Mesenchymal stem cell (in vitro differentiated cells and primary cell): ENCODE data around the gene CLINT1.

Experiments used
- DNase-seq: peaks from one replicate; pipeline ENCODE4 v3.0.0-alpha.2; 2013
- H2AFZ ChIP-seq: one replicate; pipeline ENCODE4 v1.6.1; 2013; ENCODE audit warnings: low read depth, mild to moderate bottlenecking, control low read depth, inconsistent platforms, low read length, moderate library complexity
- H2AK5ac ChIP-seq: 2 replicates; pipeline ENCODE4 v1.6.1; 2013; ENCODE audit warnings: low read length, moderate library complexity, mild to moderate bottlenecking, inconsistent platforms; ENCODE audit not compliant: severe bottlenecking
- H2BK120ac ChIP-seq: one replicate; pipeline ENCODE4 v1.6.1; 2013; ENCODE audit warnings: low read depth, mild to moderate bottlenecking, inconsistent platforms, low read length, moderate library complexity
- H2BK12ac ChIP-seq, 2 experiments: one replicate each; pipeline ENCODE4 v1.6.1; 2013; ENCODE audit warnings: inconsistent platforms in 2 of 2, low read length in 2 of 2, mild to moderate bottlenecking in 2 of 2, moderate library complexity in 2 of 2, control low read depth in 1 of 2
- H2BK15ac ChIP-seq: one replicate; pipeline ENCODE4 v1.6.1; 2013; ENCODE audit warnings: mild to moderate bottlenecking, low read depth, inconsistent platforms; ENCODE audit not compliant: poor library complexity, severe bottlenecking
- H2BK5ac ChIP-seq: 2 replicates; pipeline ENCODE4 v1.6.1; 2013; ENCODE audit warnings: low read depth, mild to moderate bottlenecking, low read length, control low read depth, inconsistent platforms; ENCODE audit not compliant: poor library complexity, severe bottlenecking
- H3K14ac ChIP-seq, 2 experiments: one replicate each; pipeline ENCODE4 v1.6.1; 2013; ENCODE audit warnings: inconsistent platforms in 2 of 2, low read length in 2 of 2, control low read depth in 1 of 2, mild to moderate bottlenecking in 1 of 2, moderate library complexity in 1 of 2
- H3K18ac ChIP-seq, 2 experiments: one replicate each; pipeline ENCODE4 v1.6.1; 2013; ENCODE audit warnings: inconsistent platforms in 2 of 2, low read length in 2 of 2, control low read depth in 1 of 2, low read depth in 1 of 2, mild to moderate bottlenecking in 1 of 2
- H3K23ac ChIP-seq, 2 experiments: one replicate each; pipeline ENCODE4 v1.6.1; 2013; ENCODE audit warnings: inconsistent platforms in 2 of 2, low read length in 2 of 2, mild to moderate bottlenecking in 2 of 2, moderate library complexity in 2 of 2, control low read depth in 1 of 2
- H3K27ac ChIP-seq: 2 replicates; pipeline ENCODE4 v1.5.1; 2013; ENCODE audit warnings: mild to moderate bottlenecking, moderate library complexity, low read length, control low read depth, inconsistent platforms; ENCODE audit not compliant: poor library complexity, severe bottlenecking
- H3K27me3 ChIP-seq, 2 experiments: 2 replicates each; pipeline versions ENCODE4 v1.6.1 to v1.7.0; 2013; ENCODE audit warnings: low read length in 2 of 2, mild to moderate bottlenecking in 2 of 2, moderate library complexity in 2 of 2, control low read depth in 1 of 2, inconsistent platforms in 1 of 2; ENCODE audit not compliant: control insufficient read depth in 1 of 2, insufficient read depth in 1 of 2
- H3K36me3 ChIP-seq, 2 experiments: 2 replicates each; pipeline versions ENCODE4 v1.6.1 to v1.7.0; 2013; ENCODE audit warnings: low read length in 2 of 2, control low read depth in 1 of 2, inconsistent platforms in 1 of 2, low read depth in 1 of 2, mild to moderate bottlenecking in 1 of 2; ENCODE audit not compliant: insufficient read depth in 2 of 2, control insufficient read depth in 1 of 2
- H3K4ac ChIP-seq, 2 experiments: one replicate each; pipeline ENCODE4 v1.6.1; 2013; ENCODE audit warnings: inconsistent platforms in 2 of 2, low read length in 2 of 2, mild to moderate bottlenecking in 2 of 2, moderate library complexity in 2 of 2, control low read depth in 1 of 2, low read depth in 1 of 2
- H3K4me1 ChIP-seq: 2 replicates; pipeline ENCODE4 v1.6.1; 2013; ENCODE audit warnings: low read depth, low read length, control low read depth; ENCODE audit not compliant: control insufficient read depth, insufficient read depth
- H3K4me2 ChIP-seq: 2 replicates; pipeline ENCODE4 v1.6.1; 2013; ENCODE audit warnings: low read length, mild to moderate bottlenecking, inconsistent platforms; ENCODE audit not compliant: poor library complexity, severe bottlenecking
- H3K4me3 ChIP-seq, 2 experiments: 2 replicates each; pipeline versions ENCODE4 v1.5.1 to v1.7.0; 2013; ENCODE audit warnings: low read length in 2 of 2, mild to moderate bottlenecking in 2 of 2, control low read depth in 1 of 2, low read depth in 1 of 2; ENCODE audit not compliant: insufficient read depth in 1 of 2
- H3K79me1 ChIP-seq: replicated peaks from 2 replicates; pipeline ENCODE4 v1.6.1; 2013; ENCODE audit warnings: mild to moderate bottlenecking, control low read depth, low read length, inconsistent platforms; ENCODE audit not compliant: poor library complexity, severe bottlenecking
- H3K9ac ChIP-seq: 2 replicates; pipeline ENCODE4 v1.7.0; 2013; ENCODE audit warnings: mild to moderate bottlenecking, low read length, moderate library complexity
- H3K9me3 ChIP-seq: 2 replicates; pipeline ENCODE4 v1.7.0; 2013; ENCODE audit warnings: mild to moderate bottlenecking, low read length; ENCODE audit not compliant: control insufficient read depth
- H4K8ac ChIP-seq: one replicate; pipeline ENCODE4 v1.6.1; 2013; ENCODE audit warnings: inconsistent platforms, mild to moderate bottlenecking, low read length, moderate library complexity
- H4K91ac ChIP-seq: one replicate; pipeline ENCODE4 v1.6.1; 2013; ENCODE audit warnings: mild to moderate bottlenecking, low read length, inconsistent platforms
- WGBS: methylation state at CpG from one replicate; pipeline ENCODE4 v1.1.7; 2013; ENCODE audit warnings: mixed read lengths; 5-methylcytosine and 5-hydroxymethylcytosine counted together

CLINT1 gene

DNA sequence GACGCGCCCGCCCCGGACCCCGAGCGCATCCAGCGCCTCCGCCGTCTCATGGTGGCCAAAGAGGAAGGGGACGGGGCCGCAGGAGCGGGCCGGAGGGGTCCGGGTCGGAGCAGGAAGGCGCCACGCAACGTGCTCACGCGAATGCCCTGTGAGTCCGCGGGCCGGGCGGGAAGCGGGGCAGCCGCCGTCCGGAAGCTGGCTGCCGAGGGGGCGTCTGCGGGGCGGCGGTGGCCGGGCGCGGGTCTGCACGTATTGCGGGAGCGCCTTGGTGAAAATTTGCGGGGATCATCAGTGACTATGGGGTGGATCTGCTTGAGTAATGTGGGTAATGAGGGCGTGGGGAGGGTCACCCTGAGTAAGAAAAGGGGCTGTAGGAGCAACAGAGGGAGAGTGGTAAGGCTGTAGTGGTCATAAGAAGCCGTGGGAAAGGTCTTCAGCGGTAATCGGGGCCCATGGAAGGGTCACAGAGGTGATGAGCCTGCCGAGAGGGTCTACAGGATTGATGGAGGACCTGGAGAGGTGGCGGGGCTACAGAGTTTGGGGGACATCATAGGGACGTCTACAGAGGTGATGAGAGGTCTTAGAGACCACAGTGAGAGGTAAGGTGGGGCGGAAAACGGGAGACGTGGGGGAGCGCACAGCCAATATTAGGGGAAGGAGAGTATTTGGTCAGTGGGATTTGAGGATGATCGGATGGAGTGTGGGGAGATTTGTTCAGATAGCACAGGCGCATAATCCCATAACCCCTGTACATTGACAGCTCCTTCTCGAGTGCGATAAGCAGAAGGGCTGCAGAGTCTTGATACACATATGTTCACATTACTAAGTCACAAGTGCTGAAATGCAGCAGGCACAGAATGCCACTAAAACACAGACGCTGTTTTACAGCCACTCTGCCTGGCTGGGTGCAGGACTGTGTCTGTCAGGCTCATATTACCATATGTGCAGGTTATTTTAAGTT is 114.6 kb downstream of the CLINT1 start:
- Histone ChIP-seq H3K79me1 (peaks cover 12% of the 10 kb centered on the region), H2AFZ (peak overlapping the region; percentile 83), H2BK120ac (no peak overlapping the region), H2AK5ac (no peak overlapping the region), H3K27me3 (no peaks in the 10 kb centered on the region), H3K36me3 (peaks cover 2 to 10% of the 10 kb centered on the region in 2 experiments), H3K14ac (peak overlapping the region in 1 of 2 experiments; percentile 13), H2BK15ac (peak overlapping the region; percentile 50), H3K4me3 (peak overlapping the region; percentile 93 to 96), H3K27ac (no peak overlapping the region), H3K4me2 (peak overlapping the region; percentile 88), H2BK12ac (peak overlapping the region in 1 of 2 experiments; percentile 57), H3K9ac (peak overlapping the region; percentile 89), H3K4ac (peak overlapping the region in 1 of 2 experiments; percentile 68), H2BK5ac (no peak overlapping the region), H3K9me3 (no peaks in the 10 kb centered on the region), H3K18ac (peak overlapping the region; percentile 54 to 84), H3K4me1 (peaks cover 6% of the 10 kb centered on the region), H3K23ac (peak overlapping the region; percentile 21 to 79), H4K91ac (no peak overlapping the region), H4K8ac (no peak overlapping the region)
- 7% methylated on average over 51 of the region's 56 CpGs for WGBS
- DNase-seq, result peak; percentile 30

DNA sequence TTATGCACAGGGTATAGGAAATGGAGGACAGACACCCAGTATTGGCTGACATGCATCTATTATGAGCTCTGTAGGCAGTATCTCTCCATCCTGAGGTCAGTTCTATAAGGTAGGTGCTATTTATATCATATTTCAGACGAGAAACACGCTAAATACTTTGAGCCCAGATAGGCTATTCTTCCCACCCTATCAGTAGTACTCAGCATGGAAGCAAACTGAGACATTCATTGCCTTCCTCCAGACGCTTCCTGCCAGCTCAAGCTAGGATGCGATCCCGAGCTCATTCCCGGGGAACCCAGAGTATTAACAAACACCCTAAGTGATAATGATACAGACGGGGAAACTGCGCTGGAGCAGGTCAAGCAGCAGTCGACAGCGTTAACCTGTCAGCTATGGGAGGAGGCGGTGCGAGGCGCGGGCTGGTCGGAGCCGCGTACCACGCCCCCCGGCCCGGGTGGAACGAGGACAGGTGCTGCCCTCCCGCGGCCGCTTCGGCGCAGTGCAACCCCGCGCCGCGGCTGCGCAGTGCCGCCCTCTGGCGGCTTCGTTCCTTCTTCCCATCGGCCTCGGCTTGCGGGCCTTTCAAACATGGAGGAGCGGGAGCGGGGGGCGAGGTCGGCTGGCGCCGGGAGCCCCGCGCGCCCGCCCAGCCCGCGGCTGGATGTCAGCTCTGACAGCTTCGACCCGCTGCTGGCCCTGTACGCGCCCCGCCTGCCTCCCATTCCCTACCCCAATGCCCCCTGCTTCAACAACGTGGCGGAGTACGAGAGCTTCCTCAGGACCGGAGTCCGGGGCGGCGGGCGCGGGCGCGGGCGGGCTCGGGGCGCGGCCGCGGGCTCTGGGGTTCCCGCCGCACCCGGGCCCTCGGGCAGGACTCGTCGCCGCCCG is 115.5 kb downstream of the CLINT1 start, which contains the start of gene LSM11:
Gene LSM11, plus strand, starts transcription at position 550 of the 888 bp plus-strand sequence. Its CDS starts 39 bp downstream, at position 589.
- Histone ChIP-seq H2BK15ac (peak within 1 kb of the TSS; percentile 50), H4K91ac (no peak within 1 kb of the TSS), H3K27me3 (no peaks in the 10 kb centered on the region), H2BK120ac (no peak within 1 kb of the TSS), H3K18ac (peak within 1 kb of the TSS; percentile 54 to 84), H2AFZ (peak within 1 kb of the TSS; percentile 83), H3K27ac (no peak within 1 kb of the TSS), H3K4ac (peak within 1 kb of the TSS in 1 of 2 experiments; percentile 68), H3K4me2 (peak within 1 kb of the TSS; percentile 88), H2AK5ac (no peak within 1 kb of the TSS), H2BK12ac (peak within 1 kb of the TSS in 1 of 2 experiments; percentile 57), H3K4me1 (peaks cover 6% of the 10 kb centered on the region), H2BK5ac (no peak within 1 kb of the TSS), H3K9ac (peak within 1 kb of the TSS; percentile 89), H4K8ac (peak within 1 kb of the TSS; percentile 87), H3K9me3 (no peaks in the 10 kb centered on the region), H3K14ac (peak within 1 kb of the TSS in 1 of 2 experiments; percentile 13), H3K23ac (peak within 1 kb of the TSS; percentile 21 to 79), H3K4me3 (peak within 1 kb of the TSS; percentile 93 to 96), H3K79me1 (peaks cover 12% of the 10 kb centered on the region), H3K36me3 (peaks cover 4 to 18% of the 10 kb centered on the region in 2 experiments)
- under 1% methylated on average over 64 of the region's 79 CpGs for WGBS
- peak; percentile 82 for DNase-seq

DNA sequence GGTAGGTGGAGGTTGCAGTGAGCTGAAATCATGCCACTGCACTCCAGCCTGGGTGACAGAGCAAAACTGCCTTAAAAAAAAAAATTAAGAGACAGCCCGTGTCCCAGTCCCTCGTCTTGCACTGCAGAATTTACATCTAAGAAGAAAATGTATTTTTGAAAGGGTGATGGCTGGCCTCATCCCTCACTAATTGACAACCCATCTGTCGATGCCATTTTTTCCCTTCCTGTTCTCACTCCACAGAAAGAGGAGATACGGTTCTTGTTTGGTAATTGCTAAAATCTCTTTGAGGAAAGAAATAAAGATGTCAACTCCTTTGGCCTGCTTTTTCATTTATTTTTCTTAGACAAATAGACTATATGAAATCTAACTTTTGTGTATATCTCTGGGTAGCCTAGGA is 117.8 kb downstream of the CLINT1 start:
- Histone ChIP-seq H3K4me1 (peaks cover 5% of the 10 kb centered on the region), H3K79me1 (peaks cover 10% of the 10 kb centered on the region), H2AFZ (no peak overlapping the region), H3K9me3 (no peaks in the 10 kb centered on the region), H2BK12ac (no peak overlapping the region), H3K36me3 (peaks cover 12 to 39% of the 10 kb centered on the region in 2 experiments), H3K27ac (no peak overlapping the region), H3K4me2 (no peak overlapping the region), H4K8ac (no peak overlapping the region), H2BK120ac (no peak overlapping the region), H3K4me3 (no peak overlapping the region), H3K27me3 (no peaks in the 10 kb centered on the region), H3K14ac (no peak overlapping the region), H2BK15ac (no peak overlapping the region), H2AK5ac (no peak overlapping the region), H3K23ac (no peak overlapping the region), H4K91ac (no peak overlapping the region), H3K9ac (no peak overlapping the region), H3K18ac (no peak overlapping the region), H2BK5ac (no peak overlapping the region), H3K4ac (no peak overlapping the region)
- DNase-seq, result no peak
- WGBS, result no CpG with 5 or more reads among the region's 4 CpGs
